ENCODE data around the gene NEK1.
"Not testable (repeated sequence)": the region's sequence is repeated elsewhere in the genome, so short reads cannot be mapped to it uniquely, and the experiment has no call there.

- TF ChIP-seq EZH2 (IDR thresholded peaks at IDR 0.05; ENCODE audit: insufficient read depth, poor library complexity, severe bottlenecking); EZH2phosphoT487 (IDR thresholded peaks at IDR 0.05; ENCODE audit: insufficient read depth, low read depth): not testable (repeated sequence)
These were observed 118.1 kb downstream of the NEK1 start for GRCh38 chr4:169494234-169494633.
